Testis (tissue), 2 donors: Measurements from ENCODE around the gene SMG6.

ENCODE experiments used
- CTCF ChIP-seq, 3 experiments: fragments of 450-650 bp in 2 of 3; fragments of 200-600 bp in 1 of 3; sonication (generic) in 1 of 3; IDR thresholded peaks; one replicate each; pipeline ENCODE4 v1.5.1; 2016 to 2019; ENCODE audit warnings: antibody characterized with exemption in 3 of 3, mild to moderate bottlenecking in 2 of 3, moderate library complexity in 1 of 3
- POLR2A ChIP-seq: fragments of 450-650 bp; IDR thresholded peaks from one replicate; pipeline ENCODE4 v1.6.1; 2017; ENCODE audit warnings: antibody characterized with exemption, mild to moderate bottlenecking, moderate library complexity

- TF ChIP-seq CTCF (IDR thresholded peaks at IDR 0.05) (no peak), POLR2A (no peak)
These were observed 226.5 kb downstream of the SMG6 start for GRCh38 chr17:2077040-2077439.
